ENCODE data around the gene DCAF15.

Gene DCAF15

GRCh38 chr19:13989487-13989886, 37.2 kb downstream of the DCAF15 start:
- DNase-seq (ENCODE audit: insufficient read length, low spot score), result no peak
- no peak for FAIRE-seq

GRCh38 chr19:13990085-13990484, 37.8 kb downstream of the DCAF15 start:
- FAIRE-seq (no peak), DNase-seq (ENCODE audit: insufficient read length, low spot score) (no peak)

- FAIRE-seq (no peak), DNase-seq (ENCODE audit: insufficient read length, low spot score) (no peak)
Observed at GRCh38 chr19:13992025-13992424, 39.7 kb downstream of the DCAF15 start.

GRCh38 chr19:13993590-13994300, 41.4 kb downstream of the DCAF15 start:
- DNase-seq (ENCODE audit: insufficient read length, low spot score), result no peak
- FAIRE-seq, result no peak

- DNase-seq (ENCODE audit: insufficient read length, low spot score) (peak; percentile 5), FAIRE-seq (no peak)
Observed at GRCh38 chr19:13995017-13995728, 42.9 kb downstream of the DCAF15 start.

GRCh38 chr19:13995878-13996765, 43.8 kb downstream of the DCAF15 start:
- DNase-seq (ENCODE audit: insufficient read length, low spot score) (peak; percentile 3), FAIRE-seq (no peak)

GRCh38 chr19:13996928-13997630, 44.8 kb downstream of the DCAF15 start:
- FAIRE-seq (no peak), DNase-seq (ENCODE audit: insufficient read length, low spot score) (no peak)

GRCh38 chr19:13997631-13997962, 45.3 kb downstream of the DCAF15 start:
- FAIRE-seq (no peak), DNase-seq (ENCODE audit: insufficient read length, low spot score) (no peak)

GRCh38 chr19:13998426-13998825, 46.1 kb downstream of the DCAF15 start:
- no peak for FAIRE-seq
- DNase-seq (ENCODE audit: insufficient read length, low spot score), result no peak

- FAIRE-seq (no peak), DNase-seq (ENCODE audit: insufficient read length, low spot score) (no peak)
Observed at GRCh38 chr19:13999085-13999484, 46.8 kb downstream of the DCAF15 start.

- DNase-seq (ENCODE audit: insufficient read length, low spot score) (no peak), FAIRE-seq (no peak)
Observed at GRCh38 chr19:14000691-14001375, 48.5 kb downstream of the DCAF15 start.

GRCh38 chr19:14002571-14003250, 50.4 kb downstream of the DCAF15 start:
- DNase-seq (ENCODE audit: insufficient read length, low spot score) (no peak), FAIRE-seq (peak; percentile 82)

- DNase-seq (ENCODE audit: insufficient read length, low spot score) (no peak), FAIRE-seq (no peak)
Observed at GRCh38 chr19:14003251-14004055, 51.1 kb downstream of the DCAF15 start.

GRCh38 chr19:14004619-14005348, 52.5 kb downstream of the DCAF15 start:
- no peak for DNase-seq (ENCODE audit: insufficient read length, low spot score)
- peak; percentile 81 for FAIRE-seq

- DNase-seq (ENCODE audit: insufficient read length, low spot score), result no peak
- peak; percentile 67 for FAIRE-seq
Observed at GRCh38 chr19:14005349-14006084, 53.2 kb downstream of the DCAF15 start.

- FAIRE-seq, result peak; percentile 98
- DNase-seq (ENCODE audit: insufficient read length, low spot score), result peak; percentile 70
Observed at GRCh38 chr19:14006085-14006765, 53.9 kb downstream of the DCAF15 start, which contains the start of gene RFX1. TSS of gene RFX1 (minus strand) at chr19:14006320. CDS start at chr19:13993843, 12,477 bp downstream.
